IPS DF 4.7 (cell line): Measurements from ENCODE around the gene TRIM72.
"Not testable (repeated sequence)": the region's sequence is repeated elsewhere in the genome, so short reads cannot be mapped to it uniquely, and the experiment has no call there.

Experiments
- DNase-seq: peaks from one replicate; pipeline ENCODE4 v3.0.0-alpha.2; 2013; ENCODE audit warnings: low spot score; ENCODE audit errors: extremely low read depth

Gene TRIM72

GRCh38 chr16:31190818-31191444, 23.0 kb upstream of the TRIM72 start:
- no peak for DNase-seq

- DNase-seq: no peak
These were observed 22.1 kb upstream of the TRIM72 start for GRCh38 chr16:31191697-31192428.

- no peak for DNase-seq
These were observed 20.9 kb upstream of the TRIM72 start for GRCh38 chr16:31192856-31193642.

GRCh38 chr16:31193874-31194273, 20.0 kb upstream of the TRIM72 start:
- DNase-seq: no peak

GRCh38 chr16:31194898-31195297, 19.0 kb upstream of the TRIM72 start:
- no peak for DNase-seq

- not testable (repeated sequence) for DNase-seq
These were observed 18.1 kb upstream of the TRIM72 start for GRCh38 chr16:31195861-31196260.

- no peak for DNase-seq
These were observed 17.4 kb upstream of the TRIM72 start for GRCh38 chr16:31196324-31197088.

- DNase-seq: no peak
These were observed 15.6 kb upstream of the TRIM72 start for GRCh38 chr16:31198207-31198882.

- no peak for DNase-seq
These were observed 14.4 kb upstream of the TRIM72 start for GRCh38 chr16:31199430-31200041.

- DNase-seq: not testable (repeated sequence)
These were observed 13.8 kb upstream of the TRIM72 start for GRCh38 chr16:31200111-31200510.

- no peak for DNase-seq
These were observed 12.9 kb upstream of the TRIM72 start for GRCh38 chr16:31200821-31201568.

GRCh38 chr16:31201582-31202413, 12.1 kb upstream of the TRIM72 start:
- DNase-seq: no peak

GRCh38 chr16:31202414-31203375, 11.2 kb upstream of the TRIM72 start, which contains the start of gene PYCARD:
TSS of gene PYCARD (minus strand) at chr16:31202760. CDS start at chr16:31202690, 70 bp downstream.
- no peak for DNase-seq

- no peak for DNase-seq
These were observed 8.8 kb upstream of the TRIM72 start for GRCh38 chr16:31204871-31205666.

- DNase-seq: no peak
These were observed 7.1 kb upstream of the TRIM72 start for GRCh38 chr16:31206776-31207175.

GRCh38 chr16:31213342-31213741, 577 bp upstream of the TRIM72 start:
- no peak for DNase-seq
